ENCODE measurements around the gene BORCS6.

The BORCS6 gene

DNA sequence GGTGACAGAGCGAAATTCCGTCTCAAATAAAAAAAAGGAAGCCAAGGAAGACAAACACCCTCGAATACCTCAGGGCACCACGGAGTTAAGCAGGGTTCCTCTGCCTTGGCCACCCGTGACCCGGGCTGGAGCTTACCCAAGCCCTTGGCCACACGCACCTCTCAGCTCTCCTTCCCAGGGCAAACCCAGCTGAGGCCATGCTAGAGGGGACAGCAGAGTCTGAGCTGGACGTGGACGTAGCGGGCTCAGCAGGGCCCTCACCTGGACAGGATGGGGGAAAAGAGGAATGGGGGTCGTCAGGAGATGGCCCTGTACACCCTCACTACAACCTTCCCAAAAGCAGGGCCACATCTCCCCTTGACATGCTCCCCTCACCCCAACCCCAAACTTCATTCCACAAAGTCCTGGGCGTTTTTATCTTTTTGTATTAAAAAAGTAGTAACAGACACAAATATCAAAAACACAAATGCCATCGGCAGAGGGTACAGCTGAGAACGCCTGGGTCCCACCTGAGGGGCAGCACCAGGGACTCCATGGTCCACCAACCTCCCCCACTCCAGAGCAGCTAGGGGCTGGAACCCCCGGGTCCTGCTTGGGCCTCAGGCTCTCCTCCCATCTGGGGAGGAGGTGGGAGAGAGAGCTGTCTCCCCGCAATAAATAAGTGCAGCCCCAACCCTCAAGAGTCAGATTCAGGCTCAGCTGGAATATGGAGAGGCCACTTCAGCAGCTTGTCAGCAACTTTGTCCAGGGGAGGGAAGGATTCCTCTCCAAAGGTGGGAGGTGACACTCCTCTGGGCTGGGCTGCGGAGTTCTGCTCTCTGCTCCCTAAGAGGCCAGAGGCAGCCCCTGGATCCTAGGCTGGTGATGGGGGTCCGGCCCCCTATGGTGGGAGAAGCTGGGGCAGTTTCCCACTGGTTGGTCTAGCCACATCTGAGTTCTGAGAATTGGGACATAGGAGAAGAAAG lies 49.6 kb downstream of the BORCS6 start:
- DNase-seq = no peak

- peak; percentile 98 for DNase-seq
Observed at GRCh38 chr17:8138672-8139371, 51.2 kb downstream of the BORCS6 start.

DNA sequence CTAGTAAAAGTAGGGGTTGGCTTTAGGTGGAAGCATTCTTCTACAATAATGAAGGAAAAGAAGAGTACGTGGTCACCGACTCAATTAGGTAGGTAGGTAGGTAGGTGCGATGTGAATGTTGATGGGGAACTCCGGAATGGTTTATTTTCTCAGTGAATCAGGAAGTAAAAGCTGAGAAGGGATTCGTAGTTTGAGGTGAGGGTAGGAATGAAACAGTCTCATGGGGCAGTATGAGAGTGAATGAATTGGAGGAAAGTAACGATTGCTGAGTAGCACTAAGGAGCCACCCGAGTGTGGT lies 51.7 kb downstream of the BORCS6 start:
- no peak for DNase-seq
